HepG2 (cell line): ENCODE measurements around the gene AP3D1. TPM values are rescaled to one million over a fixed set of nuclear protein-coding genes. Genes with fewer than 3 reads are reported as not detected.

Source experiments
- ATAC-seq: fragments of 200-7000 bp; cut with Tn5 transposase; 3 replicates; pipeline ENCODE4 v1.9.1; 2020; ENCODE audit warnings: mild to moderate bottlenecking, moderate library complexity
- BruUV-seq: library from RNA; stranded (reverse); fragments of 400-500 nt; replicated peaks from 2 replicates; lab custom pipeline; 2021; lab: Mats Ljungman, UMichigan
- CTCF ChIA-PET: fragments of 300-600 bp; formaldehyde crosslinking; extraction: SDS; loops from one replicate; lab custom pipeline; 2021; ENCODE audit warnings: low total read pairs, inconsistent platforms, low intra/inter-chr PET ratio; lab: Yijun Ruan, JAX
- POLR2A ChIA-PET: fragments of 350-600 bp; sonication (Branson Sonifier 250); formaldehyde crosslinking; loops from one replicate; lab custom pipeline; 2020; ENCODE audit warnings: antibody characterized with exemption, inconsistent platforms; lab: Yijun Ruan, JAX
- DNase-seq: peaks from one replicate; pipeline ENCODE4 v3.0.0-alpha.2; 2015; ENCODE audit warnings: low spot score
- FAIRE-seq: peaks from 3 replicates; lab custom pipeline; 2011; peaks lifted over from hg19 to GRCh38; lab: Jason Lieb, UNC
- H2AFZ ChIP-seq: one replicate; pipeline ENCODE4 v1.6.1; 2011; ENCODE audit warnings: low read length, inconsistent platforms
- H3K27ac ChIP-seq: fragments of 300-600 bp; 3 replicates; pipeline ENCODE4 v1.8.0; 2011; ENCODE audit warnings: mixed run types, mild to moderate bottlenecking, mixed read lengths, low read length, inconsistent platforms; ENCODE audit not compliant: insufficient read depth; ENCODE audit errors: extremely low read length
- H3K27me3 ChIP-seq, 2 experiments: fragments of 200-600 bp in 1 of 2; 2 replicates in 1 of 2; 3 replicates in 1 of 2; pipeline versions ENCODE4 v1.6.0 to v1.8.0; 2011; ENCODE audit warnings: low read length in 2 of 2, mild to moderate bottlenecking in 2 of 2, moderate library complexity in 2 of 2, inconsistent platforms in 1 of 2; ENCODE audit not compliant: insufficient read depth in 2 of 2, control insufficient read depth in 1 of 2
- H3K36me3 ChIP-seq, 2 experiments: fragments of 200-600 bp in 1 of 2; replicated peaks in 1 of 2; 2 replicates in 1 of 2; 3 replicates in 1 of 2; pipeline versions ENCODE4 v1.5.1 to v1.8.0; 2011; ENCODE audit warnings: low read length in 2 of 2, inconsistent platforms in 1 of 2; ENCODE audit not compliant: insufficient read depth in 2 of 2, control insufficient read depth in 1 of 2
- H3K4me1 ChIP-seq: 2 replicates; pipeline ENCODE4 v1.5.1; 2012; ENCODE audit warnings: low read length, inconsistent platforms; ENCODE audit not compliant: insufficient read depth
- H3K4me2 ChIP-seq: 2 replicates; pipeline ENCODE4 v1.6.0; 2011; ENCODE audit warnings: low read depth, low read length, inconsistent platforms
- H3K4me3 ChIP-seq, 3 experiments: fragments of 200-600 bp in 1 of 3; sonication (generic), shearing (Covaris generic) in 1 of 3; replicated peaks in 1 of 3; 2 replicates each; pipeline ENCODE4 v1.5.1; 2011 to 2016; ENCODE audit warnings: low read length in 3 of 3, inconsistent platforms in 2 of 3, low read depth in 2 of 3, mild to moderate bottlenecking in 2 of 3, control low read depth in 1 of 3, mixed read lengths in 1 of 3; ENCODE audit not compliant: insufficient read depth in 1 of 3
- H3K79me2 ChIP-seq: one replicate; pipeline ENCODE4 v1.6.1; 2011; ENCODE audit warnings: low read length, inconsistent platforms; ENCODE audit not compliant: insufficient read depth
- H3K9ac ChIP-seq: 2 replicates; pipeline ENCODE4 v1.6.0; 2011; ENCODE audit warnings: mild to moderate bottlenecking, low read depth, low read length, inconsistent platforms; ENCODE audit not compliant: insufficient read depth
- H3K9me3 ChIP-seq: 2 replicates; pipeline ENCODE4 v1.5.1; 2012; ENCODE audit warnings: mild to moderate bottlenecking, low read length
- H4K20me1 ChIP-seq: 2 replicates; pipeline ENCODE4 v1.6.0; 2011; ENCODE audit warnings: inconsistent platforms, mild to moderate bottlenecking, low read length, moderate library complexity; ENCODE audit not compliant: insufficient read depth
- CHD2 ChIP-seq: IDR thresholded peaks from 2 replicates; pipeline ENCODE4 v1.6.1; 2011; ENCODE audit warnings: low read depth, low read length, improper control_type of control experiment
- HIVEP1 ChIP-seq: sonication (generic); formaldehyde crosslinking; IDR thresholded peaks from 2 replicates; pipeline ENCODE4 v1.4.0; 2020; ENCODE audit warnings: mild to moderate bottlenecking, missing genetic modification reagents
- HNF1A ChIP-seq, 2 experiments: sonication (generic) in 1 of 2; formaldehyde crosslinking in 1 of 2; IDR thresholded peaks; 2 replicates each; pipeline versions ENCODE4 v1.4.0 to v1.6.1; 2016 to 2020; ENCODE audit warnings: borderline replicate concordance in 1 of 2, low read depth in 1 of 2, mild to moderate bottlenecking in 1 of 2, missing genetic modification reagents in 1 of 2
- HOXA9 ChIP-seq: sonication (generic); formaldehyde crosslinking; IDR thresholded peaks from 2 replicates; pipeline ENCODE4 v1.8.1; 2022; ENCODE audit warnings: missing genetic modification reagents, mild to moderate bottlenecking, moderate library complexity, borderline replicate concordance
- NFE2L2 ChIP-seq: fragments of 150-350 bp; IDR thresholded peaks from 2 replicates; pipeline ENCODE4 v1.6.1; 2014; ENCODE audit warnings: low read length
- SMAD9 ChIP-seq: sonication (generic); formaldehyde crosslinking; IDR thresholded peaks from 2 replicates; pipeline ENCODE4 v1.5.1; 2020; ENCODE audit warnings: mild to moderate bottlenecking, missing genetic modification reagents
- ZNF558 ChIP-seq: sonication (generic); formaldehyde crosslinking; IDR thresholded peaks from 2 replicates; pipeline ENCODE4 v1.9.0; 2022; ENCODE audit warnings: mild to moderate bottlenecking, missing genetic modification reagents, borderline replicate concordance
- WGBS: methylation state at CpG from one replicate; pipeline ENCODE4 v1.1.6; 2017; ENCODE audit warnings: low lambda C conversion rate; 5-methylcytosine and 5-hydroxymethylcytosine counted together
- in situ Hi-C: cut with HindIII; loops from 2 replicates; pipeline ENCODE4 v1.10.0; 2017; ENCODE audit warnings: low pct_unique_long_range_greater_than_20kb; ENCODE audit not compliant: extremely low pct_ligation_motif_present
- intact Hi-C: fragments of 100-400 bp; cut with micrococcal nuclease; formaldehyde crosslinking; loops from one replicate; pipeline ENCODE4 v1.10.0; 2022; ENCODE audit not compliant: unreplicated experiment
- polyA plus RNA-seq, 8 experiments: library from polyadenylated mRNA; depleted of rRNA in 3 of 8; stranded (reverse) in 7 of 8; unstranded in 1 of 8; fragments of >200 nt; fragmentation: Illumina TruSeq in 4 of 8; extraction: Trizol in 4 of 8; gene quantifications; 2 replicates each; pipeline versions ENCODE4 v1.2.1 to v1.2.3, GENCODE V29; 2011 to 2016; ENCODE audit warnings: low read depth in 4 of 8, missing spikeins in 1 of 8, mixed read lengths in 1 of 8; ENCODE audit not compliant: insufficient read depth in 1 of 8
- total RNA-seq, 5 experiments: library from RNA; depleted of rRNA; stranded (reverse); fragments of >200 nt; fragmentation: Illumina TruSeq; extraction: Trizol; gene quantifications; 2 replicates each; pipeline ENCODE4 v1.2.3, GENCODE V29; 2016; ENCODE audit warnings: low read depth in 1 of 5

The AP3D1 gene
- total and polyA plus RNA-seq, 2 of the 13 experiments (the other 11 are each of a cell fraction or from before 2014, with no cell fraction given): 68.0 to 82.6 TPM

DNA sequence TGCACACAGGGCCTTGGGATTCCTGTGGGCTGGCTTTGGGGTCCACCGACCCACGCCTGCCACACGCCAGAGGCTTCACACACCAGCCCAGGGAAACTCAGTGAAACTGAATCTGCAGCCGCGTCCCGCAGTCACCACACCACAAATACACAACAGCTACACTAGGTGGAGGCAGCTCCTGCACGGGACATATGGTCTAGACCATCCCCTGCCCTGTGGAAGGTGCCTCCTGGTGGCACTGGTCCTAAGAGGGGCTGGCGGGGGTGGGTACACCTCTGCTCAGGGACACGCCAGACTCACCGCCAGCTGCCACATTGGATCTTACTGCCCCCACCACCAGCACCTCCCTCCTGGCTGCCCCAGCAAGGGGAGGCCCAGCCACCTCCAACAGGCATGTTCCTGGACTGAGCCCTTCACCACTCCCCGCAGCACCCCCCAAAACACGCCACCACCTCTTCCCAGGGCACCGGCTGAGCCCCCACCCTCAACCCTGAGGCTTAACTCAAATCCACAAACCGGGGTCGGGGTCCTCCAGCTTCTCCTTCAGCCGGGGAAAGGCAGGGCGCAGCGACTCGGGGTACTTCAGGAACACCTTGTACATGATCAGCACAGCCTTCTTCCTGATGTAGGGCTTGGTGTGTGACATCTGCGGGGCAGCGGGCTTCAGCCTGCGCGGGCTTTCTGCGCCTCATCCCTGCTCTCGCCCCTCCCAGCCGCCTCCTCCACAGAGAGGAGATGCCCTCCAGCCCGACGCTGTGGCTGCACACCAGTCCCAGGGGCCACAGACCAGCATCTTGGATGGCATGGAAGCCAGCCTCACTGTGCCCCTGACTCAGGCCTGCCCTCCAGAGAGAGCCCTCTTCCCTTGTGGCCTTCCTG lies 21.2 kb downstream of the AP3D1 start (continued):
- TF ChIP-seq HNF1A (IDR thresholded peaks at IDR 0.05; ENCODE audit: low read depth) (no peak), HNF1A (CRISPR knock-in tag; IDR thresholded peaks at IDR 0.05; ENCODE audit: borderline replicate concordance) (no peak)

DNA sequence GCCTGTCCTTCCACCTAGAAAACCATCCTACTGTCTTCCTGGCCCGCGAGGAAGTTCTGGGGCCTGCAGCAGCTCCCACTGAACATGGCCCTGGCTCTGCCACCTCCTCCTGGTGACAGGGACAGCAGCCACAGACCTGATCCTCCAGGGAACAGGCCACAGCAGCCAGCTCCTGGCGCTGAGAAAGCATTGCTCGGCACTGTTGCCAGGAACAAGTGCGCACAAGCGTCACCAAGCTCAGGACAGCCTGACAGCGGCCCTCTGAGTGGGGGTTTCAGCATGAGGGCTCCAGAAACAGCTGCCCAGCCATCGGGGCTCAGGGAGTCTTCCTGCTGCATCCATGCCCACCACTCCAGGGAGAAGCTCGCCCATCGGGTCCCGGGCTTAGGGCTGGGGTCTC lies 21.9 kb downstream of the AP3D1 start:
- peaks cover 31 to 52% of the 10 kb centered on the region in 2 experiments; a peak in 4 of 5 replicates for H3K36me3 ChIP-seq
- no peaks in the 10 kb centered on the region for H3K4me1 ChIP-seq
- POLR2A ChIA-PET: no interaction called here
- no TSS peak for BruUV-seq
- no peak overlapping the region for H3K9ac ChIP-seq
- no peaks in the 10 kb centered on the region for H4K20me1 ChIP-seq
- no peak for FAIRE-seq
- no peak overlapping the region for H3K27ac ChIP-seq
- 100% methylated on average over 5 of the region's 11 CpGs for WGBS
- intact Hi-C loops: no loop called here
- H2AFZ ChIP-seq: no peak overlapping the region
- no peak overlapping the region for H3K4me2 ChIP-seq
- no peaks in the 10 kb centered on the region for H3K9me3 ChIP-seq
- TF ChIP-seq HIVEP1 (CRISPR knock-in tag) (no peak), SMAD9 (CRISPR knock-in tag) (no peak), ZNF558 (no peak), CHD2 (no peak), HOXA9 (CRISPR knock-in tag) (no peak), NFE2L2 (no peak)
- DNase-seq: no peak
- H3K79me2 ChIP-seq: no peaks in the 10 kb centered on the region
- no peak overlapping the region for H3K4me3 ChIP-seq
- H3K27me3 ChIP-seq: no peaks in the 10 kb centered on the region
- in situ Hi-C loops: no loop called here
- ATAC-seq: no peak; the same call in 2 of the 3 replicates
- CTCF ChIA-PET: no interaction called here
